ENCODE results near the gene PAM16.

The PAM16 gene

GRCh38 chr16:4316864-4317531, 34.1 kb downstream of the PAM16 start (continued):
- TF ChIP-seq ZSCAN30 (tag by site-specific recombination; IDR thresholded peaks at IDR 0.05) (no peak), ZFHX2 (tag by site-specific recombination; conservative IDR thresholded peaks at IDR 0.05) (no peak), ZNF610 (tag by site-specific recombination; IDR thresholded peaks at IDR 0.05; ENCODE audit: borderline replicate concordance) (no peak), REPIN1 (tag by site-specific recombination; IDR thresholded peaks at IDR 0.05; ENCODE audit: low read depth) (no peak), ZNF391 (tag by site-specific recombination; IDR thresholded peaks at IDR 0.05; ENCODE audit: borderline replicate concordance, low read depth) (no peak), ZBTB10 (tag by site-specific recombination; IDR thresholded peaks at IDR 0.05) (no peak), ZNF544 (tag by site-specific recombination; IDR thresholded peaks at IDR 0.05) (no peak), HOXA7 (CRISPR knock-in tag; IDR thresholded peaks at IDR 0.05; ENCODE audit: borderline replicate concordance) (no peak), ZNF585B (tag by site-specific recombination; IDR thresholded peaks at IDR 0.05) (no peak), GLIS1 (tag by site-specific recombination; IDR thresholded peaks at IDR 0.05) (peak; percentile 97), ZNF146 (tag by site-specific recombination; IDR thresholded peaks at IDR 0.05) (no peak), ZNF10 (tag by site-specific recombination; IDR thresholded peaks at IDR 0.05) (no peak), ZNF175 (tag by site-specific recombination; IDR thresholded peaks at IDR 0.05) (no peak), ZNF394 (tag by site-specific recombination; IDR thresholded peaks at IDR 0.05; ENCODE audit: borderline replicate concordance) (peak; percentile 64; the same call in 1 of the 2 replicates), ZNF621 (tag by site-specific recombination; IDR thresholded peaks at IDR 0.05) (no peak), ZNF366 (tag by site-specific recombination; conservative IDR thresholded peaks at IDR 0.05) (no peak), CTCF (tag by site-specific recombination; IDR thresholded peaks at IDR 0.05) (no peak; the same call in 1 of the 2 replicates), AEBP2 (tag by site-specific recombination; IDR thresholded peaks at IDR 0.05; ENCODE audit: borderline replicate concordance) (no peak), ZSCAN5A (tag by site-specific recombination; IDR thresholded peaks at IDR 0.05) (no peak), ZNF148 (tag by site-specific recombination; IDR thresholded peaks at IDR 0.05; ENCODE audit: borderline replicate concordance) (no peak), ZBTB17 (tag by site-specific recombination; IDR thresholded peaks at IDR 0.05) (no peak)
- TF ChIP-seq, protein P1, sequence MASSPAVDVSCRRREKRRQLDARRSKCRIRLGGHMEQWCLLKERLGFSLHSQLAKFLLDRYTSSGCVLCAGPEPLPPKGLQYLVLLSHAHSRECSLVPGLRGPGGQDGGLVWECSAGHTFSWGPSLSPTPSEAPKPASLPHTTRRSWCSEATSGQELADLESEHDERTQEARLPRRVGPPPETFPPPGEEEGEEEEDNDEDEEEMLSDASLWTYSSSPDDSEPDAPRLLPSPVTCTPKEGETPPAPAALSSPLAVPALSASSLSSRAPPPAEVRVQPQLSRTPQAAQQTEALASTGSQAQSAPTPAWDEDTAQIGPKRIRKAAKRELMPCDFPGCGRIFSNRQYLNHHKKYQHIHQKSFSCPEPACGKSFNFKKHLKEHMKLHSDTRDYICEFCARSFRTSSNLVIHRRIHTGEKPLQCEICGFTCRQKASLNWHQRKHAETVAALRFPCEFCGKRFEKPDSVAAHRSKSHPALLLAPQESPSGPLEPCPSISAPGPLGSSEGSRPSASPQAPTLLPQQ (tag by site-specific recombination; IDR thresholded peaks at IDR 0.05) = 0 out of 2 replicates have a peak, but pooled peaks have one; percentile 65
- TF ChIP-seq, protein P2, sequence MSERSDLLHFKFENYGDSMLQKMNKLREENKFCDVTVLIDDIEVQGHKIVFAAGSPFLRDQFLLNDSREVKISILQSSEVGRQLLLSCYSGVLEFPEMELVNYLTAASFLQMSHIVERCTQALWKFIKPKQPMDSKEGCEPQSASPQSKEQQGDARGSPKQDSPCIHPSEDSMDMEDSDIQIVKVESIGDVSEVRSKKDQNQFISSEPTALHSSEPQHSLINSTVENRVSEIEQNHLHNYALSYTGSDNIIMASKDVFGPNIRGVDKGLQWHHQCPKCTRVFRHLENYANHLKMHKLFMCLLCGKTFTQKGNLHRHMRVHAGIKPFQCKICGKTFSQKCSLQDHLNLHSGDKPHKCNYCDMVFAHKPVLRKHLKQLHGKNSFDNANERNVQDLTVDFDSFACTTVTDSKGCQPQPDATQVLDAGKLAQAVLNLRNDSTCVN (tag by site-specific recombination; optimal IDR thresholded peaks at IDR 0.05) = no peak
- TF ChIP-seq, protein P3, sequence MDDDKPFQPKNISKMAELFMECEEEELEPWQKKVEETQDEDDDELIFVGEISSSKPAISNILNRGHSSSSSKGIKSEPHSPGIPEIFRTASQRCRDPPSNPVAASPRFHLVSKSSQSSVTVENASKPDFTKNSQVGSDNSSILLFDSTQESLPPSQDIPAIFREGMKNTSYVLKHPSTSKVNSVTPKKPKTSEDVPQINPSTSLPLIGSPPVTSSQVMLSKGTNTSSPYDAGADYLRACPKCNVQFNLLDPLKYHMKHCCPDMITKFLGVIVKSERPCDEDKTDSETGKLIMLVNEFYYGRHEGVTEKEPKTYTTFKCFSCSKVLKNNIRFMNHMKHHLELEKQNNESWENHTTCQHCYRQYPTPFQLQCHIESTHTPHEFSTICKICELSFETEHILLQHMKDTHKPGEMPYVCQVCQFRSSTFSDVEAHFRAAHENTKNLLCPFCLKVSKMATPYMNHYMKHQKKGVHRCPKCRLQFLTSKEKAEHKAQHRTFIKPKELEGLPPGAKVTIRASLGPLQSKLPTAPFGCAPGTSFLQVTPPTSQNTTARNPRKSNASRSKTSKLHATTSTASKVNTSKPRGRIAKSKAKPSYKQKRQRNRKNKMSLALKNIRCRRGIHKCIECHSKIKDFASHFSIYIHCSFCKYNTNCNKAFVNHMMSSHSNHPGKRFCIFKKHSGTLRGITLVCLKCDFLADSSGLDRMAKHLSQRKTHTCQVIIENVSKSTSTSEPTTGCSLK (tag by site-specific recombination; IDR thresholded peaks at IDR 0.05) = no peak
